ENCODE data around the gene ARHGAP28. TPM values are rescaled to one million over a fixed set of nuclear protein-coding genes. Genes with fewer than 3 reads are reported as not detected.

The ARHGAP28 gene, protein sequence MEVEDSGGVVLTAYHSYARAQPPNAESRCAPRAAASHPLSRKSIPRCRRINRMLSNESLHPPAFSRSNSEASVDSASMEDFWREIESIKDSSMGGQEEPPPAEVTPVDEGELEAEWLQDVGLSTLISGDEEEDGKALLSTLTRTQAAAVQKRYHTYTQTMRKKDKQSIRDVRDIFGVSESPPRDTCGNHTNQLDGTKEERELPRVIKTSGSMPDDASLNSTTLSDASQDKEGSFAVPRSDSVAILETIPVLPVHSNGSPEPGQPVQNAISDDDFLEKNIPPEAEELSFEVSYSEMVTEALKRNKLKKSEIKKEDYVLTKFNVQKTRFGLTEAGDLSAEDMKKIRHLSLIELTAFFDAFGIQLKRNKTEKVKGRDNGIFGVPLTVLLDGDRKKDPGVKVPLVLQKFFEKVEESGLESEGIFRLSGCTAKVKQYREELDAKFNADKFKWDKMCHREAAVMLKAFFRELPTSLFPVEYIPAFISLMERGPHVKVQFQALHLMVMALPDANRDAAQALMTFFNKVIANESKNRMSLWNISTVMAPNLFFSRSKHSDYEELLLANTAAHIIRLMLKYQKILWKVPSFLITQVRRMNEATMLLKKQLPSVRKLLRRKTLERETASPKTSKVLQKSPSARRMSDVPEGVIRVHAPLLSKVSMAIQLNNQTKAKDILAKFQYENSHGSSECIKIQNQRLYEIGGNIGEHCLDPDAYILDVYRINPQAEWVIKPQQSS
- 0.07 to 0.13 TPM (median 0.12 TPM) in 3 of 5 replicates, not detected in the others for total RNA-seq (2022; extraction: Qiagen RNA extraction)

GRCh38 chr18:6729247-6730091 lies at the start of gene ARHGAP28:
TSS of gene ARHGAP28 (plus strand) at chr18:6729716. CDS start at chr18:6729822, 106 bp downstream.

Data from A549 treated with CORT108297 at 1 μM for 4 hours (cell line).